HG03135 (cell line): ENCODE measurements around the gene NT5DC4.

ENCODE experiments used
- ATAC-seq: cut with Tn5 transposase; IDR thresholded peaks from one replicate; pipeline ENCODE4 v1.9.1; 2021; ENCODE audit warnings: mild to moderate bottlenecking, moderate library complexity; ENCODE audit not compliant: unreplicated experiment

NT5DC4 gene

DNA sequence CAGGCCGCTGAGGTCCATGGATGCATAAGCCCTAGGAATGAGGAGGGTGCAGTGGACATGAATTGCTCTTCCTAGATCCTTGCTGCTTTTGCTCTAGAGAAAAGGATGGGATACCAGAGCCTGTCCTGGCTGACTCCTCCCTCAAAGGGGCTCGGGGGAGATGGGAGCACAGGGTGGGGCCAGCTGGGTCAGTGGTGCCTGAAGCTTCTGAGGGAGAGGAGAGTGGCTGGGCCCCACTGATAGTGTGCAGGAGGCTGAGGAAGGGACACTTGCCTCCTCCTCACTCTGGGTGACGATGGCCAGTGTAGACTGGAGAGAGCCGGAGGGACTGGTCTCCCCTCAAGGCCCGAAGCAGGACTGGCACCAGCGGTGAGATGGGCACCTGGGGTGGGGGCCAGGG is at the start of gene NT5DC4:
Gene NT5DC4 (plus strand): TSS at position 236 of the 400 bp plus-strand sequence. CDS start 60 bp downstream, at position 296.
- ATAC-seq = no peak

DNA sequence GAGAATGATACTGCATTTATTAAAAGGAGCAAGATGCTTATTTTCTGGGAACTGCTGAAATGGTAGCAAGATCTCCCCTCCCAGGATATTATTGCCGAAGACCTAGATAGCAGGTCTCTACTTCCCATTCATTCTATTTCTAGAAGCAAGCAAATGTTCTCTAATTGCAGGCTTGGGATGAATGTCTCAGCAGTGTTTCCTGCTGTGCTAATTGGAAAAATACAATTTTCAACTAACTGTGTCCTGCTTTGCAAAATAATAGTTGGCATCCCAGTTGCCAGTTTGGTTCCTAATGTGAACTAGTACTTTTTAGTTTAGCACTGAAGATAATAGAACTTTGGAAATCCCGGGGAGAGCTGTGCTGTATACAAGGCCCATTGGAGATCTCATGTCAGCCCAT is 49.0 kb upstream of the NT5DC4 start:
- ATAC-seq = no peak

DNA sequence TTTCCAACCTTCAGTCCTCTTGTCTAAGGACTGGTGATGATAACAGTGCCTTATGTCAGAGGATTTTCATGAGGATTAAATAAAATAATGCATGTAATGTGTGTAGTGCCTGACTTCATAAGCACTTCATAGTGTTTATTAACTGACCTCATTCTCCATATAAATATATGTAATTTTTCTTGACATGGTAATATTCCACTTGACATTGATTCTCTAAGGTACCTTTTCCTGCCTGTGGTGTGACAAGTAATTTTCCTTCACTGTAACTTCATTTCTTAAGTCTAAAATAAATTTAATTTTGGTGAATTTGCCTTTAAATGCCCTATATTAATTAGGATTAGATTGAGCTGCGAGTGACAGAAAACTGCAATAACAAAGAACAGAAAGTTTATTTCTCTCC is 47.8 kb upstream of the NT5DC4 start:
- no peak for ATAC-seq

DNA sequence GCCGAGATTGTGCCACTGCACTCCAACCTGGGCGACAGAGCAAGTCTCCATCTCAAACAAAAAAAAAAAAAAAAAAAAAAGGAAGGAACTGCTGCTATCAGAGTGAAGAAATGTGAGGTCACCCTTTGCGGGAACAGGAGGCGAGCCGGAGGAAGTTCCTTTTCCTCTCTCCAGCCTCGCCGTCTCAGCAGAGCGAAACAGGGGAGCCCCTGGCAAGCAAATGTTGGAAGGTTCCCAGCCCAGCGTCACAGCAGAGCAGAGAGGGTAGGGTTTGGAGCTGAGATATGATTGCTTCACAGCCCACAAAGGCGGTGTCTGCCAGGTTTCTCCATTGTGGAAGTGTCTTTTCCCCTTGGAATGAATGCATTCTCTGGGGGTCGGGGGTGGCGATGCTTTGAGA is 46.6 kb upstream of the NT5DC4 start:
- no peak for ATAC-seq

DNA sequence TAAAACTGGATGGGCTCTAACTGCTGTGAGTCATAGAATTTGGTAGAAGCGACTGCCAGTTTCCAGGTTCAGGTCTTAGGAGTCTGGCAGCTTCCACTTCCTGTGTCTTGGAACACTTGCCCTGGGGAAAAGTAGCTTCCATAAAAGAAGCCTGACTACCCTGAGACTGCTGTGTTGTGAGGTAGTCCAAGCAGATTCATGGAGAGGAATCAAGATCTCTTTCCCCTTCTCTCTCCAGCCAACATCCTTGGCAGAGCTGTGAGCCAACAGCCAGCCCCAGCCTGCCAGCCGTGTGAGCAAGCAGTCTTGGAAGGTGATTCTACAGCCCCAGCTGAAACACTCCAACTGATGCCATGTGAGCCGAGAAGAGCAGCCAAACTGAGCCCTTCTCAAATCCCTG is 41.3 kb upstream of the NT5DC4 start:
- ATAC-seq = no peak

DNA sequence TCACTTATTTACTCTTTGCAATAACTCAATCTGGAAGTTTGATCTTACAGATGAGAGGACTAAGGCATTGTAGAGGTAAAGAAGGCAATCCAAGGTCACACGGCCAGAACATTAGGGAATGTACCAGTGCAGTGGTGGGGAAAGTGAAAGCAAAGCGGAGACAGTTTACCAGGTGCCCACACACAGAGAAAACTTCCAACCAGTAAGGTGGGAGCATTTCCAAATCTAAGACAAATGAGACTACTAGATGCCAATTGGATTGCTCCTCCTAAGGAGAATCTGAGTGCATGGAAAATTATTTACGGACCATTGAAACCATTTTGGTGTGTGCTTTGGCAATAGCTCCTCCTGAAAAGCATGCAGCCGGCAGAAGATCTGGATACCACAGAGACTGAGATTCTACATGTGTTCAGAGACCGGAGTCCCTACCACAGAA is 40.1 kb upstream of the NT5DC4 start:
- no peak for ATAC-seq

DNA sequence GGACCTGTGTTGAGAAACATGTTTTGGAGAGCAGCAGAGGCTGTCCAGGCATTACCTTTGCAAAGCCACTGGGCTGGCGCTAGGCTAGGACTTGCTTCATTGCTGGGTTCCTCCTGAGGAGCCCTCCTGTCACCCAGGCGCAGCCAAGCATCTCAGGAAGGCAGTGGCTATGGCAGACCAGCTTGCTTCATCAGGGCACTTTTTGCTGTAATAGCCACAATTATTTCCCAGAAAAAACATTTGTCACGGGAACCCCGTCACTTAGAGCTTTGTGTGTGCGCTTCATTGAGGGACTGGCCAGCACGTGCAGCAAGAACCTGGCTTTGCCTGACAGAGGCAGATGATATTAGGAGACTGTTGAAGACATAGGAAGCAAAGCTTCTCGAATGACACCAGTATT is 38.7 kb upstream of the NT5DC4 start:
- no peak for ATAC-seq

DNA sequence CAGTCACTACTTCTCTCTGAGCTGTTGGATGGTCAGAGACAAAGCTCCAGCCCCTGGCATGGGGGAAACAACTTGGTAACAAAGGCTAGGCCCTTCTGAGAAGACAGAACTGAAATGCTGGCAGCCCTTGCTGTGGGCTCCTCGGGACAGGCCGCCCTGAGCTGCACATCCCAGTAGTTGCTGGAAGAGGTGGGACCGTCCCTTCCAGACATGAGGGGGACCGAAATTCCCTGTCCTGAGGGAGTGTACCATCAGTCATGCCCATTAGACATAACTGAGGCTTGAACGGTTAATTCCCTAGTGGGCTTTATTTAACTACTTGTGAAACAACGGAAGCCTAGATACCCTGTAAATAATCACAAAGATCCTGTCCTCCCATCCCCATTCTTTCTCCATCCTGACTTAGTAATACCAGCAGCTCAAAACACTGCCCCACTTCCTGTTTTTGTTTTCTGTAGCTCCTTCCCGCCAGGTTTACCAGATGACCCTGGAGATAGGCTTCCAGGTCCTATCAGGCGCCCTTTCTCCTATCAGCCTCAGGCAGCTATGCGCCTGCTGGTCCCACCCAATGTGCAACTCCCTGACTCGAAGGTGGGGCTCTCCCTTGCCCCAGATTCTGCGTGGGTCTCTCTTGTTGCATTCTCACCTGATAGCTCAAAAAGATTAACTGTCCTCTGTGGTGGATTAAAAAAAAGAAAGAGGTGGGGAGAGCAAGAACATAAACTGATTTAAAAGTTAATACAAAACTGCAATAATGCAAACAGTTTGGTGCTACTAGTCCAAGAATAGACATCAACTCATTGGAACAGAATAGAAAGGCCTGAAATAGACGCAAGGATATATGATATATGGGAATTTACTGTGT is 37.0 kb upstream of the NT5DC4 start:
- ATAC-seq = no peak

DNA sequence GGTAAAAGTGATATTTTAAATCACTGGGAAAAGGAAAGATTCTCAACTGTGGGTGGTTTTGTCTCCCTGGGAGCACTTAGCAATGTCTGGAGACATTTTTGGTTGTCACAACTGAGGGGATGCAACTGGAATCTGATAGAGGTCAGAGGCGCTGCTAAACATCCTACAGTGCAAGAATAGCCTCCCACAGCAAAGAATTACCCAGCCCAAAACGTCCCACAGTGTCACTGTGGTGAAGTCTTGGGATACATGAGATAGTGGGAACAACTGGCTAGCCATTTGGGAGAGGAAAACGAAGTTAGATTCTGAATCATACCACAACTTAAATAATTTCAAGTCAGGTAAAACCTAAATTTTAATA is 36.4 kb upstream of the NT5DC4 start:
- no peak for ATAC-seq

DNA sequence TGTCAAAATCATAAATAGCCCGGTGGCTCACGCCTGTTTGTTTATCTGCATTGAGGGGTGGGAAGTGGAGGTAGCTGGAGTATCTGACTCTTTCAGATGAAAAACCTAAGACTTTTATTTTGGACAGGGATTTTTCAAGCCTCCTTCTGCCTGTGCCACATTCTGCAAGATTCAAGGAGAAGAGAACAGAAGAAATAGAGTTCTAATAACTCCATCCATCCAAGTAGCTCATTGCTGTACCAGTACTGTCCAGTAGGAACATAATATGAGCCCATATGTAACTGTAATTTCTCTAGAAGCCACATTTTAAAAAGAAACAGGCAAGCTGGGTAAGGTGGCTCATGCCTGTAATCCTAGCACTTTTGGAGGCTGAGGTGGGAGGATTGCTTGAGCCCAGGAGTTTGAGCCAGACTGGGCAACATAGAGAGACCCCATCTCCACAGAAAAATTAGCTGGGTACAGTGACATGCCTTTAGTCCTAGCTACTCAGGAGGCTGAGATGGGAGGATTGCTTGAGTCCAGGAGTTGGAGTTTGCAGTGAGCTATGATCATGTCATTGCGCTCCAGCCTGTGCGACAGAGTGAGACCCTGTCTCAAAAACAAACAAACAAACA is 35.4 kb upstream of the NT5DC4 start:
- no peak for ATAC-seq

DNA sequence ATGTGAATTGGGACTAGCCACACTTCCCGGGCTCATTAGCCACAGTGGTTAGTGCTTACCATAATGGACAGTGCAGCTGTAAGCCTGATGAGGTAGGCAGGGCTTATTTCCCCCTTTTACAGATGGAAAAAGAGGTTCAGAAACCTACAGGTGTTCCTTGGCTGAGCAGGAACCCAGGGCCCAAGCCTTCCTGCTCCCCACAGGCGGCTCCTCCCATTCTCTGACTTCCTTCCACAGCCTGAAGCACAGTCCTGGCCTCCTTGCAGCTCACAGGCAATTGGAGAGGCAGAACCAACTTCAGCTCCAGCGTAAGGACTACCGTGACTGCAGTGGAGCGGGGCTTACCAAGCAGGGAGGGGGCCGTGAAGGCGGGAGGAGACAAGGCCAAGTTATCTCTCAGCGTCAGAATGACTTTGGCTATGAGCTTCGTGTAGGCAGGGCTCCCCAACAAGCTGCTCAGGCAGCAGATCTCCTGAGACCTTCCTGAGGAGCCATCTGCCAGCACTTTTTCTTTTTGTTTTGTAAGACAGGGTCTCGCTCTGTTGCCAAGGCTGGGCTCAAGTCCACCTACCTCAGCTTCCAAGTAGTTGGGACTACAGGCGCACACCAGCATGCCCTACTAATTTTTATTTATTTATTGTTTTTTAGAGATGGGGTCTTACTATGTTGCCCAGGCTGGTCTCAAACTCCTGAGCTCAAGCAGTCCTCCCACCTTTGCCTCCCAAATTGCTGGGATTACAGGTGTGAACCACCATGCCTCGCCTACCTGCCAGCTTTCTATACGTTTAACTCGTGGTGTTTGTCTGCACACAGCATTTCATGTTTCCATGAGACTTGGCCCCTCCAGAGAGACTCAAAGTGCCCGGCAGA is 34.2 kb upstream of the NT5DC4 start:
- ATAC-seq = no peak

DNA sequence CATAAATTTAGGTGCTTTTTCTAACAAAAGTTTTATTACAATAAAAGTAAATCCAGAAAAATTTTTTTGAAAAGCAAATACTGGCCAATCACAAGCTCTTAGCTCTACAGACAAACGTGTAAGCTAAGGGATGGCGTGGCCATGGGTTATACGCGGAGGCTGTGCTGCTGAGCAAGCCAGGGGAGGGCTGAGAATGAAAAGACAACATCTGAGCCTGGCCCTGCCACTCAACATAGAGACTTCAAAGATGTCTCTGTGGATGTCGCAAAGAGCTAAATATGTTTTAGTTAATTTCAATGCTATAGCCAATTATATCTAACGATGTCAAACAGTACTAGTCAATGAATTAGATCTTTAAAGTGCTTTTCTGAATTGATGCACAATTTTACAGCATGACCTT is 33.3 kb upstream of the NT5DC4 start:
- no peak for ATAC-seq

DNA sequence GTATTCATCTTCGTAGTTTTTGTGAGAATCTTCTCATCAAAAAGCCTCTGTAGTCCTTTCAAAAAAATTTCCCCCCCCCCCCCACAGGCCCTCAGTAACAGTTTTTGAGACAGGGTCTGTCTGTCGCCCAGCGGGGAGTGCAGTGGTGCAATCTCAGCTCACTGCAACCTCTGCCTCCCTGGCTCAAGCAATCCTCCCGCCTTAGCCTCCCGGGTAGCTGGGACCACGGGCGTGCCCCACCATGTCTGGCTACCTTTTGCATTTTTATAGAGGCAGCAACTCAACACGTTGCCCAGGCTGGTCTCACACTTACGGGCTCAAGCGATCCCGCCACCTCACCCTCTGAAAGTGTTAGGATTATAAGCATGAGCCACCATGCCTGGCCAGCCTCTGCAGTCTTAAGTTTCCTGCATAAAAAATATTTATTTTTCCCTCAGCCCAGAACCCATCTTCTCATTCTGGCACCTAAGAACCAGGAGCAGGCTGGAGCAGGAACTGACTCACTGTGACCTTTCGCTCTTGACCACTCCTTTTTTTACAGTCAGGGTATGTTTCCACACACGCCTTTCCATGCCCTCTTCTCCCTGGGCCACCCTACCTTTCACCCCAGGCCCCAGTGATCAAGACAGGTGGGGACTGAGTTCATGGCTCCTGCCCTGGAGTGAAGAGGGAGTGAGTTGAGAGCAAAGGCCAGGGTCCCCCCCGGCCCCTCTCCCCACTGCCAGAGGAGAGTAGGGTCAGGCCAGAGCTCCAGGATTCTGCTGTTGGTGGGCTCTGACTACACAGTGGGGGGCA is 32.5 kb upstream of the NT5DC4 start:
- ATAC-seq = no peak

DNA sequence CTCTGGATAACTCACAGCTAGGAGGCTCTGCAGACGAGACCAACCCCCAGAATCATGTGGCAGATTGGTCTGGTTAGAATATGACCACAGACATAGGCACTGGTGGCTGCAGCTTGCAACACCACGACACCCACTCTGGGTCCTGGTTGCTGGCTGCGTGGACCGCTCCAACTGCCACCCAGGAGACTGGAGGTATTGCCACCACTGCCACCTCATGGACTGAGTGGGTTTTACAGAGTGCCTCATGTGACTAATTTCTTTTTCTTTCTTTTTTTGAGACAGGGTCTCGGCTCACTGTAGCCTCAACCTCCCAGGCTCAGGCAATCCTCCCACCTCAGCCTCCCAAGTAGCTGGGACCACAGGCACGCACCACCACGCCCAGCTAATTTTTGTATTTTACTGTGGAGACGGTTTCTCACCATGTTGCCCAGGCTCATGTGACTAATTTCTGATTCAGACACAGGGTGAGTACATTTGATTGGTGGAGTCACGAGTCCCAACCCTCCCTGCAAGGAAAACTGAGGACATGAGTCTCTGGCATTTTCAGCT is 29.9 kb upstream of the NT5DC4 start:
- no peak for ATAC-seq

DNA sequence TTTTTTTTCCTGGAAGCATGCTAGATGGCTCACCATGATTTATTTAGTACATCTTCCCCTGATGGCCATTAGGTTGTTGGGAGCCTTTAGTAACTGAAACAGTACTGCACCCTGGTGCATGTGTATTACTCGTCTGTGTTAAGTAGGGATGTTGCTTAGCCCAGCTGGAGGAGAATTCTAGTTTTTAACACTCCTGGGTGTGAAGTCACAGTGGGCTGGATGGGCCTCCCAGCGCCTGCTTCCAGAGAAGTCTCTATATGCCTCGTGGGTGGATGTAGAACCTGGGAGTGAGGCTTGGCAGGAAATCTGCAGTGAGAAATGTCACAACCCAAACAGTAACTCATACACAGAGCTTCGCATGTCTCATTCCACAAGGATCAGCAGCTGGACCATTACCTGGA is 28.9 kb upstream of the NT5DC4 start:
- no peak for ATAC-seq

DNA sequence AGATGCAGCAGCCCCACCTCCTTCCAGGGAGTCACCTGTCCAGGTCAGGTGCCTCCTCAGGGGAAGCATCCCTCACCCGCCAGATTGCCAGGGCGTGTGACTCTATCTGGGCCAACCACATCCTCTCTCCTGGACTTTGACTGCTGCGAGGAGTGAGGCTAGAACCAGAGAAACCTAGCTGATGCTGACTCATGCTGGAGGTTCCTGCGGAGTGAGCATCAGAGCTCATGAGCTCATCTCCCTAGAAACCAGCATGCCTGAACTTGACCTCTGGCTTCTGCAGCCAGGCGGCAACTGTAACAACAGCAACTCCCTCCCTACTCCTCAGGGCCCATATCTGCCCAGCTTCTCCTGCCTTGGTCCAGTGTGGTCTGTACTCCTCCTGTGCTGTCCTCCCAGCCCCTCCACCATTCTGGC is 28.3 kb upstream of the NT5DC4 start:
- ATAC-seq = peak; percentile 84

DNA sequence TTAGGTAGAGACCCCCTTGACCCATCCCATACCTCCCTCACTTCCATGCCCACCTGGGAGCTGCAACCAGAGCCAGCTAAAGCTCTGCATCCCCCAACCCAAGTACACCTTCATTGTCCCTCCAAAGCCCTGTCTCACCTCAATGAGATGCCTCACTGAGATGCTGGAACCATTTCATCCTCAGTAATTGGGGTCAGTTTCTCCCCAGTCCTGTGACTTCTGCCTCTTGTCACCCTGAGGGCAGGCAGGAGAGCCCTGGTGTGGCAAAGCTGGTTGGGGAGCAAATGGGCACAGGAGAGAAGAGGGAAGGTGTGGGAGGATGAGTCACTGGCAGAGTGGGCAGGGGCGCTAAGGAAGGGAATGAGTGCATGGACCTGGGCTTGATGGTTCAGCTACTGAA is 27.9 kb upstream of the NT5DC4 start:
- ATAC-seq = no peak

DNA sequence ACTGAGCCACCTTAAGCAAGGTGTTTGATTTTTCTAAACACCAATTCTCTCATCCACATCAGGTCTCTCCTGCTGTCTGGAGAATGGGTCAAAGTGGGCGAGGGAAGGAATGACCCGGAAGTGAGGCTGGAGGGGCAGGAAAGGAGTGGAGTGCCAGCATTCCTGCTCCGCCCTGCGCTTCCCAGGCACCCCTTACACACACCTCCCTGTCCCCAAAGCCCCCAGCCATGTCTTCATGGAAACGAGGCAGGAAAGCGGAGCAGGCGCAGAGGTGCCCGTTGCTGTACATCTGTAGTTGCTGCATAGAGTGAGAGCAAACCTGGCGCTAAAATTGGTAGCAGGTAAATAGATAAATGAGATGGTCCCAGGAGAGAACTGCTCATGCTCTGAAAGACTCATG is 27.2 kb upstream of the NT5DC4 start:
- no peak for ATAC-seq

DNA sequence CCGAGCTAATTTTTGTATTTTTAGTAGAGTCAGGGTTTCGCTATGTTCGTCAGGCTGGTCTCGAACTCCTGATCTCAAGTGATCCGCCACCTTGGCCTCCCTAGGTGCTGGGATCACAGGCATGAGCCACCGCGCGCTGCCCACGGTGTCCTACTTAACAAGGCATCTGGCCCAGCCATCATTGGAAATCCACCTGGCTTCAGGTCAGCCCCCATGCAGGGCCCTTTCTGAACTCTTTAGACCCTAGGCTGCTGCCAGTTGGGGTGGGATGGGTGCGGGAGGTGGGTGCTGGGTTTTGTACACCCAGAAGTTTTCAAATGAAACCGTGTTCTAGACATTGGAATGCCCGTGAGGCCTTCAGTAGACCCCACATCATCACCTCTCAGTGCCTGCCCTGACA is 26.6 kb upstream of the NT5DC4 start:
- no peak for ATAC-seq

DNA sequence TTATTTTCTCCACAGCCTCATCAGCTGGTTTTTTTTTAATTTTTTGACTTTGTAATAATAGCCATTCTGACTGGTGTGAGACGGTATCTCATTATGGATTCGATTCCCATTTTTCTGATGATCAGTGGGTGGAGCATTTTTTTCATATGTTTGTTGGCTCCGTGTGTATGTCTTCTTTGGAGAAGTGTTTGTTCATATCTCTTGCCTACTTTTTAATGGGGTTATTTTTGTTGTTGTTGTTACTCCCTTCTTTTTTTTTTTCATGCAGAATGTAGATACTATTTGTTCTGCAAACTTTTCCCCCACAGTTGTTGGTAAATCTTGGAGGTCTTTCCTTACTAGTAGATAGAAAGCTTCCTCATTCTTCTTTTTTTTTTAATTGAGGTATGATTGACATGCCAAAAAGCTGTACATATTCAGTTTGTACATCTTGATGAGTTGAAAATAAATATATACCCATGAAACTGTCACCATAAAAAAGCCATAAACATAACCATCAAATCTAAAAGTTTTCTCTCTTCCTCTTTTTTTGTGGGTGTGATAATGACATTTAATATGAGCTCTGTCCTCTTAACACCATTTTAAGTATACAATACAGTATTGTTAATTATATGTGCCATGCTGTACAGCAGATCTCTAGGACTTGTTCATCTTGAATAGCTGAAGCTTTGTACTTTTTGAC is 21.8 kb upstream of the NT5DC4 start:
- no peak for ATAC-seq
